ENCODE measurements around the gene SPO11. TPM values are rescaled to one million over a fixed set of nuclear protein-coding genes. Genes with fewer than 3 reads are reported as not detected.

SPO11 gene
- total RNA-seq, 1 experiment from 2014 or later = not detected

DNA sequence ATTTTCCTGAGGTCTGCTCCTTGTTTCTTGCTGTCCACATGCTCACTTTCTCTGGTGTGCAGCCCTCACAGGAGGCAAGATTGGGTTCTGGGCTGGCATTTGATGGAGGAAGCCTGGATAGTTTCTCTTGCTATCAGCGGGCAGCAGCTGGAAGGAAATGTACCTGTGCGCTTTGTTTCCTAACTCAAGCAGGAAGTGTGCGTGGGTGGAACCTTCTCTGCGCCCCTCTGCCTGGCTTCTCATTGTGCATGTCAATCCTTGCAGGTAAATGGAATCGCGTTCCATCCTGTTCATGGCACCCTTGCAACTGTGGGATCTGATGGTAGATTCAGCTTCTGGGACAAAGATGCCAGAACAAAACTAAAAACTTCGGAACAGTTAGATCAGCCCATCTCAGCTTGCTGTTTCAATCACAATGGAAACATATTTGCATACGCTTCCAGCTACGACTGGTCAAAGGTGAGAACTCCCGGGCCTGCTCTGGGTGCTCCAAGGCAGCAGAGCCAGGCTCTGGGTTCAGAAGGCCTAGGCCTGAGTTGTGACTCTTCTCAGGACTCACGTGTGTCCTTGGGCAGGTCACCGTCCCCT lies 44.8 kb downstream of the SPO11 start:
- ChIA-PET POLR2A (ENCODE audit: unreplicated experiment) (no interaction called here), CTCF (no interaction called here)
- no peak overlapping the region for H3K27ac ChIP-seq (ENCODE audit: low read length)
- H3K9me3 ChIP-seq (ENCODE audit: low read length) = no peaks in the 10 kb centered on the region
- no peaks in the 10 kb centered on the region for H4K20me1 ChIP-seq (ENCODE audit: low read length)
- no peaks in the 10 kb centered on the region for H3F3A ChIP-seq (ENCODE audit: low read length, unreplicated experiment)
- DNase-seq = no peak
- no peaks in the 10 kb centered on the region for H3K79me2 ChIP-seq (ENCODE audit: low read length)
- TF ChIP-seq, protein P1, sequence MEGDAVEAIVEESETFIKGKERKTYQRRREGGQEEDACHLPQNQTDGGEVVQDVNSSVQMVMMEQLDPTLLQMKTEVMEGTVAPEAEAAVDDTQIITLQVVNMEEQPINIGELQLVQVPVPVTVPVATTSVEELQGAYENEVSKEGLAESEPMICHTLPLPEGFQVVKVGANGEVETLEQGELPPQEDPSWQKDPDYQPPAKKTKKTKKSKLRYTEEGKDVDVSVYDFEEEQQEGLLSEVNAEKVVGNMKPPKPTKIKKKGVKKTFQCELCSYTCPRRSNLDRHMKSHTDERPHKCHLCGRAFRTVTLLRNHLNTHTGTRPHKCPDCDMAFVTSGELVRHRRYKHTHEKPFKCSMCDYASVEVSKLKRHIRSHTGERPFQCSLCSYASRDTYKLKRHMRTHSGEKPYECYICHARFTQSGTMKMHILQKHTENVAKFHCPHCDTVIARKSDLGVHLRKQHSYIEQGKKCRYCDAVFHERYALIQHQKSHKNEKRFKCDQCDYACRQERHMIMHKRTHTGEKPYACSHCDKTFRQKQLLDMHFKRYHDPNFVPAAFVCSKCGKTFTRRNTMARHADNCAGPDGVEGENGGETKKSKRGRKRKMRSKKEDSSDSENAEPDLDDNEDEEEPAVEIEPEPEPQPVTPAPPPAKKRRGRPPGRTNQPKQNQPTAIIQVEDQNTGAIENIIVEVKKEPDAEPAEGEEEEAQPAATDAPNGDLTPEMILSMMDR (conservative IDR thresholded peaks at IDR 0.05; ENCODE audit: low read depth, low read length) = no peak
- TF ChIP-seq EZH2 (IDR thresholded peaks at IDR 0.05; ENCODE audit: low read length, unreplicated experiment) (no peak), EZH2phosphoT487 (IDR thresholded peaks at IDR 0.05; ENCODE audit: borderline replicate concordance, low read length) (no peak)
- no peaks in the 10 kb centered on the region for H3K27me3 ChIP-seq (ENCODE audit: low read length)
- H3K9ac ChIP-seq (ENCODE audit: low read length) = no peak overlapping the region
- no peaks in the 10 kb centered on the region for H3K4me1 ChIP-seq (ENCODE audit: insufficient read depth, low read length)
- H3K4me3 ChIP-seq (ENCODE audit: low read length) = no peak overlapping the region
- H2AFZ ChIP-seq (ENCODE audit: low read length) = no peak overlapping the region
- intact Hi-C loops (cut with micrococcal nuclease) = no loop called here
- H3K36me3 ChIP-seq (ENCODE audit: low read depth, low read length) = peaks cover 84% of the 10 kb centered on the region
- no peak overlapping the region for H3K4me2 ChIP-seq (ENCODE audit: low read length)
- no TSS peak for BruUV-seq (replicated peaks)
- no peak for ATAC-seq
- H3K9me2 ChIP-seq (replicated peaks; ENCODE audit: low read length) = no peaks in the 10 kb centered on the region

DNA sequence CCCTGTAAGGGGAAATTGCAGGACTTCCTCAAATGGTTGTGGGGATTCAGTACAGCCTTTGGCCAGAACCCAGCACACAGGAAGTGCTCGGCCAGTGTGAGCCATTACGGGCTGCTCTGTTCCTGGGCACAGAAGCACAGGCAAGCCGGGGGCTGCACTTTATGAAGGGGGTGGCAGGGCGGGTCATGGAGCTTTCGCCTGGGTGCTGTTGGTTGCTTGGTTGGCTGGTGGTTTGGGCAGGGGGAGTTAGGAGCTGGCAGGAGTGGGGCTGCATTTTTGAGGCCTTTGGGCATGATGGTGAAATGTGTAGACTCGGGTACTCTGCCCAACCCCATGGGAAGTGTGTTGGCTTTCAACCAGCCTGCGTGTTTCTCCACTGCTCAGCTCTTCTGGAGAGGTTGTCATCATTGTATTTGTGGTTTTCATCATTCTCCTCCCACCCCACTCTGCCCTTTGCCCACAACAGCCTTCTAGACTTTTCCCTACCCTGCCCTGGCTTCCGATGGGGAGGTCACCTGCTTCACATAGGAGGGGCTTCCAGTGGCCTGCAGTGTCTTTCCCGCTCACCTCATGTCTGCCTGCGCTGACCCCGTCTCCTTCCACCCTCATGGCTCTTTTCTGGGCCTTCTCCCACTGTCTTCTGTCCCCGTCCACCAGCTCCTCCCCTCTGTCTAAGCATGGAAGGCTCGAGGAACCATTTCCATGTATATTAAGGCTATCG lies 45.5 kb downstream of the SPO11 start:
- H3K4me2 ChIP-seq (ENCODE audit: low read length) = no peak overlapping the region
- intact Hi-C loops (cut with micrococcal nuclease) = no loop called here
- CTCF ChIA-PET = no interaction called here
- H3K27ac ChIP-seq (ENCODE audit: low read length) = no peak overlapping the region
- H3K4me1 ChIP-seq (ENCODE audit: insufficient read depth, low read length) = no peaks in the 10 kb centered on the region
- H3K4me3 ChIP-seq (ENCODE audit: low read length) = no peak overlapping the region
- H3K36me3 ChIP-seq (ENCODE audit: low read depth, low read length) = peaks cover 78% of the 10 kb centered on the region
- no TSS peak for BruUV-seq (replicated peaks)
- DNase-seq (no peak), ATAC-seq (no peak)
- TF ChIP-seq, protein P1 (conservative IDR thresholded peaks at IDR 0.05; ENCODE audit: low read depth, low read length) = no peak
- no peak for TF ChIP-seq EZH2 (IDR thresholded peaks at IDR 0.05; ENCODE audit: low read length, unreplicated experiment)
- no peak for TF ChIP-seq EZH2phosphoT487 (IDR thresholded peaks at IDR 0.05; ENCODE audit: borderline replicate concordance, low read length)
- H3K9me2 ChIP-seq (replicated peaks; ENCODE audit: low read length) = no peaks in the 10 kb centered on the region
- no peaks in the 10 kb centered on the region for H3K27me3 ChIP-seq (ENCODE audit: low read length)
- H3F3A ChIP-seq (ENCODE audit: low read length, unreplicated experiment) = no peaks in the 10 kb centered on the region
- H3K79me2 ChIP-seq (ENCODE audit: low read length) = no peaks in the 10 kb centered on the region
- POLR2A ChIA-PET (ENCODE audit: unreplicated experiment) = no interaction called here
- no peaks in the 10 kb centered on the region for H3K9me3 ChIP-seq (ENCODE audit: low read length)
- no peak overlapping the region for H3K9ac ChIP-seq (ENCODE audit: low read length)
- no peaks in the 10 kb centered on the region for H4K20me1 ChIP-seq (ENCODE audit: low read length)
- no peak overlapping the region for H2AFZ ChIP-seq (ENCODE audit: low read length)

DNA sequence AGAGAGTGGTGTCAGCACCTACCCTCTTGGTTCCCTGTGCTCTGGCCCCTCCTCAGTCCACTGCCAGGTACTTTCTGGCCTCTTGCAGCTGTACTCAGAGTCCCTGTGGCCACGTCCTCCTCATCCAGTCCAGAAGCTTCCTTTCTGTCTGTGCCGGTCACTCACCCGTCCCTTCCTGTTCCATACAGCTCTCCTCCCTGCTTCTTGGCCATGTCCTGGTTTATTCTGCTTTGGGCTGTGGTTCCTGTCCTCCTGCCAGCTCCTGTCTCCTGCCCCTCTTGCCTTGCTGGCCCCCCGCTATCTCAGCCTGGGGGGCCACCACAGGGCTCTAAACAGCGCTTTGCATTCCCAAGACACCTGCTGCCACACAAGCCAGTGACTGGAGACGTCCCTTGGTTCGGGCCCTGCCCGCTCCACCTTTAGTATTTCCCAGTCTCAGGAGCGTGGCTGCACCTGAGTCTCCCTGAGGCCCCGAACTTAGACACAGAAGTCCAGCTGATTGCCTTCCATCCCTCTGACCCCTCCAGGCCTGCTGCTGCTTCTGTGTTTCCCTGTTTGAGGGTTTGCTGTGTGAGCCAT lies 46.1 kb downstream of the SPO11 start:
- Histone ChIP-seq H3K27ac (ENCODE audit: low read length) (no peak overlapping the region), H3K27me3 (ENCODE audit: low read length) (no peaks in the 10 kb centered on the region), H3K36me3 (ENCODE audit: low read depth, low read length) (peaks cover 71% of the 10 kb centered on the region), H2AFZ (ENCODE audit: low read length) (no peak overlapping the region), H3K9me3 (ENCODE audit: low read length) (no peaks in the 10 kb centered on the region), H3K79me2 (ENCODE audit: low read length) (no peaks in the 10 kb centered on the region), H3K4me2 (ENCODE audit: low read length) (no peak overlapping the region), H3K4me3 (ENCODE audit: low read length) (no peak overlapping the region), H3F3A (ENCODE audit: low read length, unreplicated experiment) (no peaks in the 10 kb centered on the region), H3K9ac (ENCODE audit: low read length) (no peak overlapping the region), H3K9me2 (replicated peaks; ENCODE audit: low read length) (no peaks in the 10 kb centered on the region), H4K20me1 (ENCODE audit: low read length) (no peaks in the 10 kb centered on the region), H3K4me1 (ENCODE audit: insufficient read depth, low read length) (no peaks in the 10 kb centered on the region)
- no peak for DNase-seq
- BruUV-seq (replicated peaks) = no TSS peak
- TF ChIP-seq, protein P1 (conservative IDR thresholded peaks at IDR 0.05; ENCODE audit: low read depth, low read length) = no peak
- TF ChIP-seq EZH2phosphoT487 (IDR thresholded peaks at IDR 0.05; ENCODE audit: borderline replicate concordance, low read length) (no peak), EZH2 (IDR thresholded peaks at IDR 0.05; ENCODE audit: low read length, unreplicated experiment) (no peak)
- ATAC-seq = no peak
- intact Hi-C loops (cut with micrococcal nuclease) = no loop called here
- ChIA-PET POLR2A (ENCODE audit: unreplicated experiment) (no interaction called here), CTCF (no interaction called here)

Data from PC-3 (cell line).